GM18951 (cell line): ENCODE data around the gene PRKG1.
"Not testable (repeated sequence)": the region's sequence is repeated elsewhere in the genome, so short reads cannot be mapped to it uniquely, and the experiment has no call there.

Experiments used
- POLR2A ChIP-seq: IDR thresholded peaks from 4 replicates; pipeline ENCODE4 v1.6.1; 2011; ENCODE audit warnings: mild to moderate bottlenecking; ENCODE audit not compliant: insufficient read length, insufficient read depth; ENCODE audit errors: extremely low read depth
- in situ Hi-C: fragments of 300-500 bp; cut with MboI; formaldehyde crosslinking; loops from one replicate; pipeline ENCODE4 v1.12.0; 2022; ENCODE audit warnings: low sequenced_read_pairs, mixed read lengths, inconsistent platforms; ENCODE audit not compliant: unreplicated experiment

The PRKG1 gene

DNA sequence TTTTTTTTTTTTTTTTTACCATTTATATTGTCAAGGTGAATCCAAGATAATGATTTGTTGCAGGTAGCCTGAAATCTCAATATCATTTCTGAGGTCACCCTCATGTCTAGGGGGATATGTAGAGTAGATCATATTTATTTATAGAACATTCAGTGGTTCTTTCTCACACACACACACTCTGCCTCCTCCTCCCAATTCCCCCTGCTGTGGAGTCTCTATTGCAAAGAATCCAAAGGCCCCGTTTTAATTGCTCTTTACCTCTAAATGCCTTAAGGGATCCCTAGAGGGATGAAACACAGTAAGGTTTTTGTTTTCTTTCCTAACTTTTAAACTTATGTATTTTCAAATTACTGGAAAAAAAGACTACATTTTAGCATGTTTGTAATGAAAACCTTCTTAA is 170.0 kb downstream of the PRKG1 start:
- in situ Hi-C loops: no loop called here
- TF ChIP-seq POLR2A: no peak

DNA sequence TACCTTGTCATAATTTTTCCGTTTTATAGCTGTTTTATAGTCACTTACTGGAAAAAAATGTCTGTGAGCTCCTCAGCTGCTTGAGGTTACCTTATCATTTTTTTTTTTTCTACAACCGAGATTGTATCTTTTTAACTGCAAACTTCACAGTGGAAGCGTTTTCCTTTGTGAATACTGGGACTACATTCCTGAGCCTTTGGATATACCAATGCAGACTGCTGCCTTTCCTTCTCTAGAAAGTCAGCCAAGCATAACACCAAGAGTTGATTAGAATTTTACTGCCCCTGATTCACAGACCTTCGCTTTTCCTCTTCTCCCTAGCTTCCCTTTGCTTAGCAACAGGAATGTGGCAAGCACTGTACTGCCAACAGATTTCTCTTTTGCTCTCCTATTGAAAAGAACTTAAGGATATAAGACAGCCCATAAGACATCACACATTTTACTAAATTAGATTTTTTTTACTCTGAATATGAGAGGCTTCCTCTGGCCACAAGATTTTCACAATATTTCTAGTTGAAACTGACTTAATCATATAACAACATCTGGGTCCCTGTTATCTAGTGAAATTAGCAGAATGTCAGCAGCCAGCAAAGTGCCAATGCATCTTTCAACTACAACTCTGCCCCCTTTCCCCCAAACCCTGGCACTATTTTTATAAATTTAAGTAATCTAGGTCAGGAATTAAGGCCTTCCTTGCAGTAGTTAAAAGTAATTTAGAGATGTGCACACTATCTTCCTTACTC is 170.6 kb downstream of the PRKG1 start:
- in situ Hi-C loops: no loop called here
- no peak for TF ChIP-seq POLR2A

- no peak for TF ChIP-seq POLR2A
- in situ Hi-C loops: no loop called here
These were observed 171.9 kb downstream of the PRKG1 start for GRCh38 chr10:51246156-51246555.

GRCh38 chr10:51250278-51250920 is 176.1 kb downstream of the PRKG1 start:
- TF ChIP-seq POLR2A: no peak
- in situ Hi-C loops: no loop called here

GRCh38 chr10:51251110-51251509 is 176.8 kb downstream of the PRKG1 start:
- in situ Hi-C loops: no loop called here
- no peak for TF ChIP-seq POLR2A

GRCh38 chr10:51255381-51255780 is 181.1 kb downstream of the PRKG1 start:
- in situ Hi-C loops: no loop called here
- no peak for TF ChIP-seq POLR2A

- TF ChIP-seq POLR2A: no peak
- in situ Hi-C loops: no loop called here
These were observed 183.4 kb downstream of the PRKG1 start for GRCh38 chr10:51257511-51258248.

DNA sequence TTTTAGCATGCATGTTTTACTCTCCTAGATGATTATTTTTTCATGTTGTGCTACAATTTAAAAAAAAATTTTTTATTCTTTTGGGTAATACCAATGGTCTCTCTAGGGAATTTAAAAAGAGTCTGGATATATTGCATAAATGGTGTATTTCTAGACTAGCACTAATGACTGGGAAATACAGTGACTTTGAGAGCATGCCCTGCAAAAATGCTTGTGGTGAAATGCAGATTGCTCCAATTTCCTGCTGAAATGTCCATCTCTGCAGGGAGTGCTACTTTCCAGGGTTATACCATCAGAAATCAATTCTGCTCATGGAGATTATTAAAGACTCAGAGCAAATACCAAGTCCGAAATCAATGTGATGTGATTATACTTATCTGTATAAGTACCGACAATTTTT is 186.1 kb downstream of the PRKG1 start:
- TF ChIP-seq POLR2A: no peak
- in situ Hi-C loops: no loop called here

DNA sequence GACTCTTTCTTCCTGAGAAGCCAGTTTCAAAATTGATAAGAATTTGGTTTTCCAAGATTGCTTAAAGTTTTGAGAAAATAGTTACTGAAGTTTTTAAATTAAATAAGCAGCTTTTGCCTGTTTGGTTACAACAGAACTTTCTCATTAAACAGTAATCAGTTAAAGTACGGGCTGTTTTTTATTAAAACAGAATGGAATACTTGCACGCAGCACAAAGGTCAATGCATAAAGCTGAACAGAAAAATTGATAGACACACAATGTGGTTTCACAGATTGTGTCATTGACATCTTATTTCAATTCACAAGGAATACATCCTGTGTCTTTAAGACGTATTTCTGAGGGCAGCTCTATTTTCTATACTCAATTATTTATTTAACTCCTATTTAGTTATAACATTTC is 192.2 kb downstream of the PRKG1 start:
- no peak for TF ChIP-seq POLR2A
- in situ Hi-C loops: no loop called here

DNA sequence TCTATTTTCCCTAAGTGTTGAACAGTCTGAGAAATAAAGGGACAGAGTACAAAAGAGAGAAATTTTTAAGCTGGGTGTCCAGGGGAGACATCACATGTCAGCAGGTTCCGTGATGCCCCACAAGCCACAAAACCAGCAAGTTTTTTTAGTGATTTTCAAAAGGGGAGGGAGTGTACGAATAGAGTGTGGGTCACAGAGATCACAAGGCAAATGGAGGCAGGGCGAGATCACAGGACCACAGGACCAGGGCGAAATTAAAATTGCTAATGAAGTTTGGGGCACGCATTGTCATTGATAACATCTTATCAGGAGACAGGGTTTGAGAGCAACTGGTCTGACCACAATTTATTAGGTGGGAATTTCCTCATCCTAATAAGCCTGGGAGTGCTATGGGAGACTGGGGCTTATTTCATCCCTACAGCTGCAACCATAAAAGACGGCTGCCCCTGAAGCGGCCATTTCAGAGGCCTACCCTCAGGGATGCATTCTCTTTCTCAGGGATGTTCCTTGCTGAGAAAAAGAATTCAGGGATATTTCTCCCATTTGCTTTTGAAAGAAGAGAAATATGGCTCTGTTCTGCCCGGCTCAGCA is 193.8 kb downstream of the PRKG1 start:
- in situ Hi-C loops: not testable (repeated sequence)

- in situ Hi-C loops: no loop called here
- no peak for TF ChIP-seq POLR2A
These were observed 195.5 kb downstream of the PRKG1 start for GRCh38 chr10:51269821-51270220.

DNA sequence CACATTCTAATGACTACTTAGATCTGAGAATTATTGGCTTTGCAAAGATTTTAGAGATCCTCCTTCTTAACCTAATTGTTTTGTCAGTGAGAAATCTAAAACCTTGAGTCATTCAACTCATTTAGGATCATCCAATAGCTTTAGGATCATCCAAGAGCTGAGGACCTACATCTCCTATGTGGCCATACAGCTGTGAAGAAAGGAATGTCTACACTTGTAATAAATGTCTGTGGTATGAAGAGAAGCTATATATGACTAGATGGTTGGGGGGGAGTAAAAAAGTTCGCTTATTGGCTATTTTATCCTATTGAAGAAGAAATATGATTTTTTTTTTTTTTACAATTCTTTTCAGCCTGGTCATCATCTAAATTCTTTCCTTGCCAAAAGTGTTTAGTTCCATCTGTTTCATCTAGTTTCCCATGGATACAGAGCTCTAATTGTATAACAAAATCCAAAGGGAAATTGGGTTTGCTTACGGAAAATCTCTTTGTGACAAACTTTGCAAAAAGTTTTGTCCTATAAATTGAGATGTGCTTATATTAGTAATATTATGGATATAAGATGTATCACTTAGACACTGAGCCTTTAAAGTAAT is 196.7 kb downstream of the PRKG1 start:
- in situ Hi-C loops: no loop called here
- no peak for TF ChIP-seq POLR2A

DNA sequence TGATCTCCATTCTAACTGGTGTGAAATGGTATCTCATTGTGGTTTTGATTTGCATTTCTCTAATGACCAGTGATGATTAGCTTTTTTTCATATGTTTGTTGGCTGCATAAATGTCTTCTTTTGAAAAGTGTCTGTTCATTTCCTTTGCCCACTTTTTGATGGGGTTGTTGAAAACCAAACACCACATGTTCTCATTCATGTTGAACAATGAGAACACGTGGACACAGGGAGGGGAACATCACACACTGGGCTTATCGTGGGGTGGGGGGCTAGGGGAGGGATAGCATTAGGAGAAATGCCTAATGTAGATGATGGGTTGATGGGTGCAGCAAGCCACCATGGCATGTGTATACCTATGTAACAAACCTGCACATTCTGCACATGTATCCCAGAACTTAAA is 197.8 kb downstream of the PRKG1 start:
- in situ Hi-C loops: not testable (repeated sequence)
